GM18526 (cell line): ENCODE measurements around the gene IPO8.

Source experiments
- POLR2A ChIP-seq: IDR thresholded peaks from 3 replicates; pipeline ENCODE4 v1.6.1; 2011; ENCODE audit not compliant: insufficient read length; ENCODE audit errors: extremely low read depth

The IPO8 gene

GRCh38 chr12:30582943-30583342 is 112.7 kb downstream of the IPO8 start:
- TF ChIP-seq POLR2A = no peak

- no peak for TF ChIP-seq POLR2A
Measured at GRCh38 chr12:30580344-30580743, 115.3 kb downstream of the IPO8 start.
